GM19324 (cell line): ENCODE data around the gene HMGN4.

Source experiments
- ATAC-seq: cut with Tn5 transposase; IDR thresholded peaks from one replicate; pipeline ENCODE4 v1.9.1; 2021; ENCODE audit warnings: mild to moderate bottlenecking, moderate library complexity; ENCODE audit not compliant: unreplicated experiment, low FRiP score

Gene HMGN4

DNA sequence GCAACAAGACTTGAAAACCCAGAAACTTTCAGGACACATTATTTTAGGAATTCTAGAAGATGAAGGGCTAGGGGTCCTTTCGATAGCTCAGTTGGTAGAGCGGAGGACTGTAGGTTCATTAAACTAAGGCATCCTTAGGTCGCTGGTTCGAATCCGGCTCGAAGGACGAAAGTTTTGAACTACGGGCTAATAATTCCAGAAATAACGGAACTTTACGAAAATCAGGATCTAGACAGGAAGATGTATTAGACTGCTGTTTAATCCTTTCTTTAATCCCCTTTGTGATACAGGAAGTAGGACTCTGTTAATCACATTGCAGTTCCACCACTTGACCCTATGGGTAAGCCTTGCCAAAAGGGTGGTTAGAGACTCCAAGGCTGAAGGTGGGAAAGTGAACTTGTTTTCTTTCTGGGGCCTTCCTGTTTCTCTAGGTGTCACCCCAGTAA lies 37.4 kb downstream of the HMGN4 start:
- no peak for ATAC-seq

DNA sequence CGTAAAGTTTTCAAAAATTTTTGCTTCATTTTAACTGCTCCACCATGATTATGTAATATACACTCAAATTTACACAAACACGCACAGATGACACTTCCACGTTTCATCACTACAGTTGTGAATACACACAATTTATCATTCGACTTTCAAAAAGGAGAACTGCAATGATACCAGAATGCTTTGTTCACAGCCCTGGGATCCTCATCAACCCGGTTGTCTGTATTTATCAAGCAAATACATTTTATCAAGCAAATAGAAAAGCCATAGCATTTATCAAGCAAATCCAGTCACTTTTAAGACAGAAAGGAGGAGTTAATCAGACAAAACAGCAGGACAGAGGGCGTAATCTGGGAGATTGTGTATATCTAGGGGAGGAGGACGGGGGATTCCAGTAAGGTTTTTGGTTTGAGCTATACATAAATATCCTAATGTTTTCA lies 38.3 kb downstream of the HMGN4 start:
- no peak for ATAC-seq

DNA sequence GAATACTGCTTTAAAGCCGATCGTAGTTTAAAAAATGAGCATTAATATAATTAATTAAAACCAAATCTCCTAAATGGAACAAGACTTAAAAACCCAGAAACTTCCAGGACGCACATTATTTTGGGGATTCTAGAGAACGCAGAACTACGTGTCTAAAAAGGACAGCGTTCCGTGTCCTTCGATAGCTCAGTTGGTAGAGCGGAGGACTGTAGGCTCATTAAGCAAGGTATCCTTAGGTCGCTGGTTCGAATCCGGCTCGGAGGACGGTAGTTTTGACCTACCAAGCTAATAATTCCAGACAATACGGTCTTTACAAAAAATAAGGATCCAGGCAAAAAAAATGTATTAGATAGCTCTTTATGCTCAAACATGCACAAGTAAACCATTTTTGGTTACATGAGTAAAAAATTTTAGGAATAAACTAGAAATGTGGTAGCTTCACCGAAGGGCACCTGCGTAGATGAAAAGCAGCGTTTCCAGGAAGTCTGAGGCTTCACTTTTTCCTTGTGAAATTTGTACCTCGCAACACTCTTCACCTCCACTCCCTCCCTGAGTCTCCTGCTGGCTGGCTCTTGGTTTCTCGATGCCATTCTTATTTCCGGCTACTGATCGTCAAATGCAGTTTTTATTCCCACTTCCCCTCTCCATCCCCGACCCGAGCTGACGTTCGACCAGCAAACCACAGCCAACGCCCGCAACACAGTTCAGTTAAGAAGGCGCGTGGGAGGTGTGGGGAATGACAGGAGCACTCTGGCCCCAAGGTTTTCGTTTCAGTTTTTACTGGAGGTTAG lies 39.0 kb downstream of the HMGN4 start:
- ATAC-seq, result no peak

DNA sequence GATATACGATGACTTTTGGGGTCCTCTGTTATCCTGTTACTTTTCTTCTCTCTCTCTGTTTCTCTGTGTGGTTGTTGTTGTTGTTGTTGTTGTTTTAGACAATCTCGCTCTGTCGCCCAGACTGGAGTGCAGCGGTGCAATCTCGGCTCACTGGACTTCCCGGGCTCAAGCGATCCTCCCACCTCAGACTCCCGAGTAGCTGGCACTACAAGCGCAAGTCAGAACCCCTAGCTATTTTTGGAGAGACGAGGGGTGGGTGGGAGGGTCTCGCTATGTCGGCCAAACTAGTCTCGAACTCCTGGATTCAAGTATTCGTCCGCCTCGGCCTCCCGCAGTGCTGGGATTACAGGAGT lies 39.5 kb downstream of the HMGN4 start:
- ATAC-seq, result no peak

DNA sequence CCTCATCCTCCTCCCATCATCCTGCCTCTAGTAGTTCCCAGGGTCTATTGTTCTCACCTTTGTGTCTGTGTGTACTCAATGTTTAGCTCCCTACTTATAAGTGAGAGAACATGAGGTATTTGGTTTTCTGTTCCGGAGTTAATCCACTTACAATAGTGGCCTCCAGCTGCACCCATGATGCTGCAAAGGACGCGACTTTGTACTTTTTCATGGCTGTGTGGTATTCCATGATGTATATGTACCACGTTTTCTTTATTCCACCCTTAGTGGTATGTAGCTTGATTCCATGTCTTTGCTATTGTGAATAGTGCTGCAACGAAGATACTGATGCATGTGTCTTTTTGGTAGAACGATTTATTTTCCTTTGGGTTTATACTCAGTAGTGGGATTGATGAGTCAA lies 40.1 kb downstream of the HMGN4 start:
- no peak for ATAC-seq

DNA sequence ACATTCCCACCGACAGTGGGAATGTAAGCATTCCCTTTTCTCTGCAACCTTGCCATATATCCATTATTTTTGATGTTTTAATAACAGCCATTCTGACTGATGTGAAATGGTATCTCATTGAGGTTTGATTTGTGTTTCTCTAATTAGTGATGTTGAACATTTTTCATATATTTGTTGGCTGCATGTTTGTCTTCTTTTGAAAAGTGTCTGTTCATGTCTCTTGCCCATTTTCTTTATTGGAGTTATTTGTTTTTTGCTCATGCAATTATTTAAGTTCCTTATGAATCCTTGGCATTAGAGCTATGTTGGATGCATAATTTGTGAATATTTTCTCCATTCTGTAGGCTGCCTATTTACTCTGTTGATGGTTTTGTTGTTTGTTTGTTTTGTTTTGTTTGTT lies 40.6 kb downstream of the HMGN4 start:
- no peak for ATAC-seq

DNA sequence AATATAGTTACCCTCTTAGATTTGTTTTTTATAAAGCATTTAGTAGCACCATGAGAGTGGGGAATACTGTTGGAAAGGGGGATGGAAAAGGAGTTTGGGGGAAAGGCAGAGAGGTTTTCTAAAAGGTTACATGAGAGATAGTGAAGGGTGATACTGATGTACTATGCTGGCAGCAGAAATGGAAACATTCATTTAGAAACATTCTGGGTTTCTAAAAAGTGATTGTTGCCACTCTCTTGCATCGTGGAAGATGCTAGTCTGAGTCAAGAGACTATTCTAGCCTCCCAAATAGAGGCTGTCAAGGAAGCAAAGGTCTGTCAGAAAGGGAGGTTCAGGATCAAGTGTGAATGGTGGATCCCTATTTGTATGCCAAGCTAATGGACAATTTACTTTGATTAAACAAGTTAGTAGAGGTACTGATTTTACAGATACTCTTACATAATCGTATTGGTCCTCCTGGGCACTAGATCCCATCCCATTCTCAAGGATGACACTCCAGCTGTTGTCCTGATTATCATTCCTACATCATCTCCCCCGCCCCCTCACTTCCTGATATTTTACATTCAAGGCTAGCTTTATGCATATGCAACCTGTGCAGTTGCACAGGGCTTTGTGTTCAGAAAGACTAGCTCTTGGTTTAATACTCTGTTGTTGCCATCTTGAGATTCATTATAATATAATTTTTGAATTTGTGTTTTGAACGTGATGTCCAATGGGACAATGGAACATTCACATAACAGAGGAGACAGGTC lies 43.2 kb downstream of the HMGN4 start:
- no peak for ATAC-seq

DNA sequence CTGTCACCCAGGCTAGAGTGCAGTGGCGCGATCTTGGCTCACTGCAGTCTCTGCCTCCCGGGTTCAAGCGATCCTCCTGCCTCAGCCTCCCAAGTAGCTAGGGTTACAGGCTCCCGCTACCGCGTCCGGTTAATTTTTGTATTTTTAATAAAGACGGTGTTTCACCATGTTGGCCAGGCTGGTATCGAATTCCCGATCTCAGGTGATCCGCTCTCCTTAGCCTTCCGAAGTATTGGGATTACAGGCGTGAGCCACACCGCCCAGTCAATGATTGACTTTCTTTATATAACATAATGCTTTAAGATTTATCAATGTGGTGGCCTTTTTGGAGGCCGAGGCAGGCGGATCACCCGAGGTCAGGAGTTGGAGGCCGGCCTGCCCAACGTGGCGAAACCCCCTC lies 50.8 kb downstream of the HMGN4 start:
- no peak for ATAC-seq

DNA sequence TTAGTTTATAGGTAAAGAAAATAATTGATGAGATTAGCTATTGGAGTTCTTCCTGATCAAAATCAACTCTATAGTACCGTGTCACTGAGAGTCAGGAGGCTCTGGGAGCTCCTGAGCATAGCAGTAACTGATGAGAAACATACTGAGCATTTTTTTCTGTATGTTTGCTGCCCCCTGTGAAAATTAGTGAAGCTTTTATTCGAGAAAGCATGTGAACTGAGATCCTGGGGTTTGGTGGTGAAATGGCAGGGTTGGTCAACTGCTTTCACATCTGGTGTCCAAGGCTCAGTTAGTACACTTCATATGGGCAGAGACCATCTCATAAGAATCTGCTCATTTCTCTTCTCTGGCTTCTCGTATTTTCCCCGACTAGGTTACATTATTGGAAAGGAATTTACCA lies 54.5 kb downstream of the HMGN4 start:
- ATAC-seq, result no peak

DNA sequence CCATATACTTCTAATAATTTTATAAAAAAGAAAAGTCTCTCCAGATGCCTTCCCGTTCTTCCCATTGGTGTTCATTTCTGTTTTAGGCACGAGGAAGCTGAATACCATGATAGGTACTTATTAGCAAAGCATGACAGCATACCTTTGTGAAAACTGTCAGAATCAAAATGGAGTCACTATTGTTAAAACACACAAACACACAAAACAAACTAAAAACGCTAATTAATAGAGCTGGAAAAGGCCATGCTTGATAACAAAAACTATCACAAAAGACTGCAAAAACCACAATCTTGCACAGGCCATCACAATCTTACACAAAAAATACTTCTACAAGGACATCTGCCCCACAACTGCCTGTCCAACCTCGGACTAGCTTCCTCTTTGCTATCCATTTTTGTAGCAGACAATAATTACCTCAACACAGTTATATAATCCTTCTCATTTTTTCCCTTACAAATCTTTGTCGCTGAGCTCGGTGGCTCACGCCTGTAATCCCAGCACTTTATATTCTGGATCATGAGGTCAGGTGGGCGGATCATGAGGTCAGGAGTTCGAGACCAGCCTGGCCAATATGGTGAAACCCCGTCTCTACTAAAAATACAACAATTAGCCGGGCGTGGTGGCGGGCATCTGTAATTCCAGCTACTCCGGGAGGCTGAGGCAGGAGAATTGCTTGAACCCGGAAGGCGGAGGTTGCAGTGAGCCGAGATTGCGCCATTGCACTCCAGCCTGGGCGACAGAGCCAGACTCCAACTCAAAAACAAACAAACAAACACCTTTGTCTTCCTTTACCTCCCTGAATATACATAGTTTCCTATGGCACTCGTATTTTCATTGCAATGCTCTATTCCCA lies 55.3 kb downstream of the HMGN4 start:
- no peak for ATAC-seq

DNA sequence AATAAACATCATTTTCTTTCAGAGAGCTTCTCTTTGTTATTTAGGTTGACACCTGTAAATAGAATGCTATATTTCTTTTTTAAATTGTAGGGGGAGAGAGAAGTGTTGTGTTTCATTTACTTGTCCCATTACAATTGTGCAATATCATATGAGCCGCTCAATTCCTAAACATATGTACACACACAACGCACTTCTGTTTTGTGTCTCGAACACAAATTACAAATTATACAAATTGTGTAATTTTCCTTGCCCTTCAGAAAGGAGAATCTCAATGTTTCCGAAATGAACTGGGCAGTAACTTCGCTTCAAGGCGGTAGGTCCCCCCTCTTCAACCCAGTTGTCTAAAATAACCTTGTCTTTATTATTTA lies 55.9 kb downstream of the HMGN4 start:
- ATAC-seq, result no peak

DNA sequence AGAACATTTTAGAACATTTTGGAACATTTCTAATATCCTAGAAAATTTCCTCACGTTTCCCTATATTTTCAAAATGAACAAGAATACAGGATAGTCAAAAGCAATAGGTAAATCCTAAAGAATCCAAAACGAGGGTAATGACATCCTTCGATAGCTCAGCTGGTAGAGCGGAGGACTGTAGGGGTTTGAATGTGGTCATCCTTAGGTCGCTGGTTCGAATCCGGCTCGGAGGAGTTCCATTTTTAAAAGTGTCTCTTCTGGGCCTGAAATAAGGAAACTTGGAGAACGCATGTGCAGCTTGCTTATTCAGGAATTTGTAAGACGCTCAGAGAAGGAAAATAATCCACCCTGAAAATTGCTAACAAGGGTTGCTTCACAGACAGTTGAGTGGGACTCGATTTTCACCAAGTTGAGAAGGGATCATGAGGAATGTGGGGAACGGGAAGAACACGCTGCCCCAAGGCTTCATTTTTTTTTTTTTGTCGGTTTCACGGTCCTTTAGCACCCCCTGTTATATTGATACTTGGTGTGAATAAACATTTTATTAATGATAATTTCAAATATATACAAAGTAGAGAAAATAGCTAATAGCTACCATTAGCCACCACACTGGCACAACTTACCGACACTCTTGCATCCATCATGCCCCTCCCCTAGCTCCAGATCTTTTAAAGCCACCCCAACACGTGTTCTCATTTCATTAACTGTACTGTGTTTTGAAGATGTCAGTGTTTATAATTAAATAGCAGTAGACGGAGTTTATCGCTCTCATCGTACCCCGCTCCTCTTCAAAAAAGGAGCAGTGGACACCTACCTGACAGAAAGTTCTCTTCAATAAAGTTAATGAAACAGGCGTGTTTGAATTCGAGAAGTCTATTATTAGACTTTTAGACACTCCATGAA lies 56.8 kb downstream of the HMGN4 start:
- ATAC-seq, result no peak

DNA sequence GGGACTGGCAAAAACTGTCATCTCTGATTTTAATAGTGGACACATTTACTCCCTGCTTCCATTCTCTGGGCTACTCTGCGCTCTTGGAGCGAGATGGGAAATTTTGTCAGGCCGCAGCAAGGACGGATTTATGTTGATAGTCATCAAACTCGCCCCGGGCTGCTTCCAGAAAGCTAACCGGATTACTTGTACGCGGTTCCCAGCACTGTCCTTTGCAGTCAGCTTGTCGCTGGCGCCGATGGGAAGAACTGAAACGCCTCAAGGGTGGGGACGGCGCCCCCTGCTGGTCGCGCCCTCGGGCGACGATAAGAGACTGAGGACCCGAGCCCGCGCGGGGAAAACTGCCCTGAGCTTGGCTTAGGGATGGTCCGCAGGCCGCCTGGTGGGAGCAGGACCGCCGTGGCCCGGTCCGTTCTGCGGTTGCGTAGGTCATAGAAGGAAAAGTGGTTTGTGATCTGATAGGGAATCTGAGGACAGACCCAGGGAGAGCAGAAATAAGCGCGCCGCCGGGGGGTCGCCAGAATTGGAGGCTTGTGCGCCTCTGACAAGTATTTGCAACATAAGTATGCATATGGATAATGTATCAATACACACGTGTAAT lies 57.6 kb downstream of the HMGN4 start:
- ATAC-seq, result peak; percentile 56
